Thymus (tissue), 11 donors: Measurements from ENCODE around the gene RRP12. TPM values are rescaled to one million over a fixed set of nuclear protein-coding genes. Genes with fewer than 3 reads are reported as not detected.

Experiments
- DNase-seq, 9 donors: peaks; one replicate each; pipeline ENCODE4 v3.0.0-alpha.2; 2013; ENCODE audit warnings: low spot score in 9 of 9, low read depth in 6 of 9, missing footprints in 1 of 9
- H3K27ac ChIP-seq, 2 donors: one replicate each; pipeline ENCODE4 v1.5.1; 2013; ENCODE audit warnings: control low read depth in 1 of 2, low read depth in 1 of 2, low read length in 1 of 2, mild to moderate bottlenecking in 1 of 2, moderate library complexity in 1 of 2
- H3K27me3 ChIP-seq, 2 donors: one replicate each; pipeline ENCODE4 v1.5.1; 2013; ENCODE audit warnings: low read length in 1 of 2; ENCODE audit not compliant: control insufficient read depth in 2 of 2, insufficient read depth in 1 of 2
- H3K36me3 ChIP-seq, 2 donors: one replicate each; pipeline ENCODE4 v1.5.1; 2013; ENCODE audit warnings: low read length in 1 of 2, mild to moderate bottlenecking in 1 of 2, moderate library complexity in 1 of 2; ENCODE audit not compliant: control insufficient read depth in 2 of 2, insufficient read depth in 2 of 2
- H3K4me1 ChIP-seq, 2 donors: one replicate each; pipeline ENCODE4 v1.5.1; 2013; ENCODE audit warnings: low read length in 2 of 2; ENCODE audit not compliant: control insufficient read depth in 2 of 2, insufficient read depth in 2 of 2
- H3K4me3 ChIP-seq, 2 donors: one replicate each; pipeline ENCODE4 v1.5.1; 2013; ENCODE audit warnings: low read length in 2 of 2, control low read depth in 1 of 2, mild to moderate bottlenecking in 1 of 2
- H3K9me3 ChIP-seq, 2 donors: one replicate each; pipeline ENCODE4 v1.5.1; 2013; ENCODE audit warnings: low read length in 1 of 2, mild to moderate bottlenecking in 1 of 2; ENCODE audit not compliant: control insufficient read depth in 2 of 2, insufficient read depth in 1 of 2
- WGBS: extraction: QIAGEN DNeasy Blood & Tissue Kit; methylation state at CpG from one replicate; pipeline ENCODE4 v1.1.7; 2013; 5-methylcytosine and 5-hydroxymethylcytosine counted together
- polyA plus RNA-seq: library from polyadenylated mRNA; stranded (reverse); fragments of 200-250 nt; gene quantifications from one replicate; pipeline ENCODE4 v1.2.3, GENCODE V29; 2013
- total RNA-seq: library from RNA; stranded (reverse); fragments of 120-200 nt; gene quantifications from one replicate; pipeline ENCODE4 v1.2.4, GENCODE V29; 2013
- donor health status: healthy.

Gene RRP12
- total and polyA plus RNA-seq, 2 donors = 8.5 to 18.9 TPM

DNA sequence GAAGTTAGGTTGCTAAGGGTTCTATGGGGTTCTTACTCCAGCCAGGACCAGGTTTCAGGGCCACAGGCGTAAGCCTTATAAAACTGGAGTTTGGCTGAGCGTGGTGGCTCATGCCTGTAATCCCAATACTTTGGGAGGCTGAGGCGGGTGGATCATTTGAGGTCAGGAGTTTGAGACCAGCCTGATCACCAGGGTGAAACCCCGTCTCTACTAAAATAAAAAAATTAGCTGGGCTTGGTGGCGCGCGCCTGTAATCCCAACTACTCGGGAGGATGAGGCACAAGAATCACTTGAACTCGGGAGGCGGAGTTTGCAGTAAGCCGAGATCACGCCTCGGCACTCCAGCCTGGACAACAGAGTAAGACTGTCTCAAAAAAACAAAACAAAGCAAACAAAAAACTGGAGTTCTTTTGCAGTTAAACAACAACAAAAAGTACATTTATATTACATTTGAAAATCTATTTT, 347 bp upstream of the RRP12 start:
- H3K4me1 ChIP-seq = peaks cover 10 to 15% of the 10 kb centered on the region in 2 donors
- H3K9me3 ChIP-seq = no peaks in the 10 kb centered on the region
- H3K36me3 ChIP-seq = peaks cover 0 to 3% of the 10 kb centered on the region in 2 donors
- H3K27ac ChIP-seq = peak overlapping the region; percentile 49 to 50
- H3K4me3 ChIP-seq = peak overlapping the region; percentile 71 to 81
- 77% methylated on average over 13 of the region's 13 CpGs for WGBS
- no peaks in the 10 kb centered on the region for H3K27me3 ChIP-seq
- no peak for DNase-seq

DNA sequence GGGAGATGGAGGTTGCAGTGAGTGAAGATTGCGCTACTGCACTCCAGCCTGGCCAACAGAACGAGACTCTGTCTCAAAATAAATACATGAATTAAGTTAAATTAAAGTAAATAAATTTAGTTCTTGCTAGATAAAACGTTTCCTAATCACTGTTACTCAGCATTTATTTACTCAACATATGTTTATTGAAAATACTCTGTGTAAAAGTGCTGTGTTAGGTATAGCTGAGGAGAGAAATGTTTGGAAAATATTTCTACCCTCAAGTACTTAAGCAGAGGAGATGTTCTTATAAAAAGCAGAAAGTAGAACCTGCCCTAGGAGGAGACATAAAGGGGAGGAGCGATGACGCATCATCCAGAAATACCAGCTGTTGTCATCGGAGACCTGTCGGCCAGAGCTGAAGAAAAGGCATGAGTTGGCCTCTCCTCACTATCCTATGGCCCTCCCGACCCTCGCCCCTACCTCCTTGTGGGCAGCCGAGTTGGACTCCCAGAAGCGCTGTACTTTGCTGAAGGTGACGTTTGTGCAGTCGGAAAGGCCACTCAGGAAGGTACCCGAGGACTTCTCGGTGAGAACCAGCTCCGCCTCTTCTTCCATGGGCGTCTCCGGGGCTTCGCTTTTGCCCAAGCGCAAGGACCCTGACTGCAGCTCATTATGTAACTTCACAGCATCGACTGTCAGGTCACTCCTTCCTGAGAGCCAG, 1.1 kb downstream of the RRP12 start:
- DNase-seq = no peak
- H3K4me3 ChIP-seq = peak overlapping the region; percentile 71 to 81
- H3K9me3 ChIP-seq = no peaks in the 10 kb centered on the region
- peaks cover 3 to 9% of the 10 kb centered on the region in 2 donors for H3K36me3 ChIP-seq
- peak overlapping the region in 1 of 2 donors; percentile 85 for H3K27ac ChIP-seq
- H3K27me3 ChIP-seq = no peaks in the 10 kb centered on the region
- H3K4me1 ChIP-seq = peaks cover 10 to 15% of the 10 kb centered on the region in 2 donors
- WGBS = 55% methylated on average over 21 of the region's 21 CpGs

DNA sequence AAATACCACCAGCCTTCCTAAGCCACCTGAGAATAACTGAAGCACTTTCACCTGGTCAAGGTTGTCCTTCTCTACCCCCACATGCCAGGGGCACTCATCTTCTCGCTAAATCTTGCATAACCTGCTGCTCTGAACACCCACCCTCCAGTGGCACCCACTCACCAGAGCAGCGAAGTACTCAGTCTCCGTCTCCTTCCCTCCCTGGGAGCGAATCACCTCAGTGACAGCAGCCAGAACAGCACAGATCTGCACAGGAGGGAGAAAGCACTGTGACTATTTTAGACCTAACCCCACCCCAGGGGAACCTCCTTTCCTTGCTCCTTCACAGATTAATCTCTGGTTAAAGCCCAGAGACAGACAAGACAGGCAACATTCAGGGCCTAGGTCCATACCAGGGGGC, 5.1 kb downstream of the RRP12 start:
- Histone ChIP-seq H3K36me3 (peaks cover 3 to 15% of the 10 kb centered on the region in 2 donors), H3K4me3 (no peak overlapping the region), H3K4me1 (peaks cover 10 to 11% of the 10 kb centered on the region in 2 donors), H3K9me3 (no peaks in the 10 kb centered on the region), H3K27ac (no peak overlapping the region), H3K27me3 (no peaks in the 10 kb centered on the region)
- WGBS = 72% methylated on average over 4 of the region's 4 CpGs
- DNase-seq = no peak

DNA sequence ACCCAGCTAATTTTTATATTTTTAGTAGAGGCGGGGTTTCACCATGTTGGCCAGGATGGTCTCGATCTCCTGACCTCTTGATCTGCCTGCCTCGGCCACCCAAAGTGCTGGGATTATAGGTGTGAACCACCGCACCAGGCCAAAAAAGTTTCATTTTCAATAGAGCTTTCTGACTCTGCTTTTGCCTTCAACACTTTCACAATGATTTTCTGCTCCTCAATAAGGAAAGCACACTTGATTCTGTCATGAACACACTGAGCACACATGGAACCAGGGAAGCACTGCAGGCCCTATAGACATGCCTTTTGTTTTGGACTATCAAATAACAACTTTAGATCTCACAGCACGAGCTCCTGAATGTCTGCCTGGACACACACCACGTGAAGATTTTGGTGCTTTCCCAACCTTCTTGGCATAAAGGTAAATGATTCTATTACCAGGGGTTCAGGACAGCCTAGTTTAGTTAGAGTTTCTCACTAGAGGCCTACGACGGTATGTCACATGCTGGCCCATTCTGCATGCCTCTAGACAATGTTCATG, 8.0 kb downstream of the RRP12 start:
- Histone ChIP-seq H3K4me3 (no peak overlapping the region), H3K36me3 (peaks cover 17 to 30% of the 10 kb centered on the region in 2 donors), H3K9me3 (peaks cover 0 to 2% of the 10 kb centered on the region in 2 donors), H3K27ac (no peak overlapping the region), H3K4me1 (no peaks in the 10 kb centered on the region), H3K27me3 (no peaks in the 10 kb centered on the region)
- no peak for DNase-seq
- 94% methylated on average over 8 of the region's 8 CpGs for WGBS

DNA sequence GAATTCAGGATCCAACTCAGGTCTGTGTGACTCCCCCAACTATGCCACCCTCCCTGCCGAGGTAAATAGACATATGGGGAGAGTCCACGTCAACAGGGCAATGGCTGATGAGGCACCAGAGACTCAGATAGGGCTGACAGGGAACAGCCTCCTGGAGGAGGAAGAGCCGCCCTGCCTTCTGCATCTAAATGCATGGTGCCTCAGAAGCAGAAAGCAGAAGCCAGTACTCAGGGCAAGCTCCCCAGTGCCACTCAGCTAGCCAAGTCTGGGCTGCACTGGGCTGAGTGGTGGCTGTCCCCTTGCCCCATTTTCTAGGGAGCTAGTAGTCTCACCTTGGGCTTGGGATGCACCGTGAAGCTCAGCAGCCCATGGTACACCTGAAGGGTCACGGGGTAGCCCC, 11.0 kb downstream of the RRP12 start:
- Histone ChIP-seq H3K4me3 (no peak overlapping the region), H3K36me3 (peaks cover 14 to 24% of the 10 kb centered on the region in 2 donors), H3K4me1 (no peaks in the 10 kb centered on the region), H3K27me3 (no peaks in the 10 kb centered on the region), H3K27ac (no peak overlapping the region), H3K9me3 (peaks cover 0 to 3% of the 10 kb centered on the region in 2 donors)
- no peak for DNase-seq
- 87% methylated on average over 5 of the region's 5 CpGs for WGBS

DNA sequence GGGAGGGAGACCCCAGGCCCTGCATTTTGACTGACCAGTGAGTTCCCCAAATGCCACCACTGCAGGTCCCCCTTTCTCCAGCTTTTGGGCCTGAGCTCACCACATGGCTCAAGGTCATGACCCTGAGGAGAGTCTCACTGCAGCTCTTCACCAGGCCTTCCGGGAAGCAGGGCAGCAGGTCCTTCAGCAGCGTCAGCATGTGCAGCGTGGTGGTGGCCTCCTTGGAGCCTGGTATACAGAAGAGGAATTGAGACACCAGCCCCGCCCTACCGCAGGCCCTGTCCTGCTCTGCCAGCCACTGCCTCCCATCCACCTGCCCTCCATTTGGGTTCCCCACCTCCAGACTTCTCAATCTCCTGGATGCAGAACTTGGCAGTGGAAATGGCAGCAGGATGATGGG, 13.0 kb downstream of the RRP12 start:
- Histone ChIP-seq H3K27me3 (no peaks in the 10 kb centered on the region), H3K4me1 (no peaks in the 10 kb centered on the region), H3K36me3 (peaks cover 14 to 22% of the 10 kb centered on the region in 2 donors), H3K9me3 (peaks cover 0 to 3% of the 10 kb centered on the region in 2 donors), H3K4me3 (no peak overlapping the region), H3K27ac (no peak overlapping the region)
- 98% methylated on average over 5 of the region's 5 CpGs for WGBS
- DNase-seq = no peak

DNA sequence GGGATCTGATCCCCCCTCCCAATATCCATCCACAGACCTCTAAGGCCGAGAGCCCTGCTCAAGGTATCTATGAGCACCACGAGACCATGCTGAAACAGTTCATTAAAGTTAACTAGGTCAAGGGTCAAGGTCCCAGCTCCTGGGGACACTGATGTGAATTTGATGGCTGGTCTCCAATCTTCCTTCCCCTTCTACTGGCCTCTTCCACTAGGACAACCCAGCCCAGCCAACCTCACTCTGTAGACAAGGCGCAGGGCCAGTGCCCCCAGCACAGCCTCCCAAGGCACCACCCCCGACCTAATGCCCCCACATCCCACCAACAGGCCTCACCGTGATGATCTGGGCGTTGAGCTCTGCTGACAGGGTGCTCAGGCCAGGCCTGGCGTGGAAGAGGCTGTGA, 15.6 kb downstream of the RRP12 start:
- Histone ChIP-seq H3K27ac (no peak overlapping the region), H3K9me3 (peaks cover 0 to 3% of the 10 kb centered on the region in 2 donors), H3K4me1 (no peaks in the 10 kb centered on the region), H3K36me3 (peaks cover 10 to 19% of the 10 kb centered on the region in 2 donors), H3K27me3 (no peaks in the 10 kb centered on the region), H3K4me3 (no peak overlapping the region)
- 97% methylated on average over 7 of the region's 7 CpGs for WGBS
- no peak for DNase-seq

DNA sequence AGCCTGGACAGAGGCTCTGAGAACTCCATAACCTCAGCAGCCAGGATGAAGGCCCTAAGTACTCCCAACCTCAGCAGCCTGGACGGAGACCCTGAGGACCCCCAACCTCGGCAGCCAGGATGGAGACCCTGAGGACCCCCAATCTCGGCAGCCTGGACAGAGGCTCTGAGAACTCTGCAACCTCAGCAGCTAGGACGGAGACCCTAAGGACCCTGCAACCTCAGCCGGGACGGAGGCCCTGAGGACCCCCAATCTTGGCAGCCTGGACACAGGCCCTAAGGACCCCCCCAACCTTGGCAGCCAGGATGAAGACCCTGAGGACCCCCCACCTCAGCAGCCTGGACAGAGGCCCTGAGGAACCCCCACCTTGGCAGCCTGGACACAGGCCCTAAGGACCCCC, 16.5 kb downstream of the RRP12 start:
- over 99% methylated on average over 6 of the region's 6 CpGs for WGBS
- no peak for DNase-seq
- no peaks in the 10 kb centered on the region for H3K27me3 ChIP-seq
- no peak overlapping the region for H3K27ac ChIP-seq
- peaks cover 9 to 14% of the 10 kb centered on the region in 2 donors for H3K36me3 ChIP-seq
- no peak overlapping the region for H3K4me3 ChIP-seq
- H3K4me1 ChIP-seq = no peaks in the 10 kb centered on the region
- peaks cover 0 to 3% of the 10 kb centered on the region in 2 donors for H3K9me3 ChIP-seq

DNA sequence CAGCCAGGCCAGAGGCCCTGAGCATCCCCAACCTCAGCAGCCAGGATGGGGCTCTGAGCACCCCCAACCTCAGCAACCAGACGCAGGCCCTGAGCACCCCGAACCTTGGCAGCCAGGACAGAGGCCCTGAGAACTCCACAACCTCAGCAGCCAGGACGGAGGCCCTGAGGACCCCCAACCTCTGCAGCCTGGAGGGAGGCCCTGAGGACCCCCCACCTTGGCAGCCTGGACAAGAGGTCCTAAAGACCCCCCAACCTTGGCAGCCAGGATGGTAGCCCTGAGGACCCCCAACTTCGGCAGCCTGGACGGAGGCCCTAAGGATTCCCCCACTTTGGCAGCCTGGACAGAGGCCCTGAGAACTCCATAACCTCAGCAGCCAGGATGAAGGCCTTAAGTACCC, 17.0 kb downstream of the RRP12 start:
- DNase-seq = no peak
- no peaks in the 10 kb centered on the region for H3K4me1 ChIP-seq
- no peak overlapping the region for H3K27ac ChIP-seq
- peaks cover 10 to 16% of the 10 kb centered on the region in 2 donors for H3K36me3 ChIP-seq
- no peak overlapping the region for H3K4me3 ChIP-seq
- WGBS = over 99% methylated on average over 5 of the region's 5 CpGs
- H3K27me3 ChIP-seq = no peaks in the 10 kb centered on the region
- H3K9me3 ChIP-seq = peaks cover 0 to 3% of the 10 kb centered on the region in 2 donors
